ENCODE measurements around the gene TP53.

TP53 gene

GRCh38 chr17:7667656-7668406 is 19.5 kb downstream of the TP53 start:
- no peak for TF ChIP-seq ZNF274 (IDR thresholded peaks at IDR 0.05; ENCODE audit: low read depth, low read length)
- no peak for TF ChIP-seq YY1 (IDR thresholded peaks at IDR 0.05; ENCODE audit: insufficient read depth, insufficient read length)
- no peak for TF ChIP-seq SUZ12 (IDR thresholded peaks at IDR 0.05; ENCODE audit: extremely low read depth, insufficient read depth, insufficient read length)
- Histone ChIP-seq H3K27me3 (ENCODE audit: insufficient read depth, insufficient read length) (no peaks in the 10 kb centered on the region), H3K4me1 (ENCODE audit: insufficient read depth, insufficient read length) (no peaks in the 10 kb centered on the region), H3K4me3 (ENCODE audit: insufficient read length, low read depth) (no peak overlapping the region), H3K9ac (ENCODE audit: insufficient read length, low read depth) (no peak overlapping the region), H3K36me3 (ENCODE audit: insufficient read depth, insufficient read length, low read length) (peaks cover 46% of the 10 kb centered on the region), H3K9me3 (ENCODE audit: insufficient read depth, low read length) (no peaks in the 10 kb centered on the region)
- no peak for DNase-seq (ENCODE audit: low read depth, low spot score)

DNA sequence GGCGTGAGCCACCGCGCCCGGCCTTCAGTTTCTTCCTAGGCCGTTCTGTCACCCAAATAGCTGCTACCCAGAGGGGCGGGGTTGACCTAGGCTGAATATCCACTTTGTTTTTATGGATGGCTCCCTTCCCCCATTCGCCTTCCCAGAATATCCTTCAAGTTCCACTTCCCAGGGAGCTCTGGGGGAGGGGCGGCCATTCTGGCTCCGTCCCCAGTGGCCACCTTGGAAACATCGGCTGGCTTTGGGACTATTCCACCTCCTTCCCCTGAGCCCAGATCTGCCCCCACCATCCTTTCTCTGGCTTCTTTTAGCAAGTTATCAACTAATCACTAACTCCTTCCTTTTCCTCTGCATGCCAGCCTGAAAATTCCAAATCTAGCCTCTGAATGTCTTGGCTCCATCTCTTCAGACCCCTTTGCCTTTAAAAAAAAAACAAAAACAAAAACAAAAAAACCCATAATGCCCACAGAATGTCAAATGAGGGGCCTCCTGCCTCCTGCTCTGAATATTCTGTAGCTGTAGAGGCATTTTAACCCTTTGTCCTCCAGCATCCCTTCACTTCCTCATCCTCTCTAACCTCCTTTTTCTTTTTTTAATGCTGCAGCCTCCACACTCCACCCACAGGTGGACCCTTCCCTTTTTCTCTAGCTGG is 30.2 kb downstream of the TP53 start:
- H3K4me3 ChIP-seq (ENCODE audit: insufficient read length, low read depth), result no peak overlapping the region
- peaks cover 10% of the 10 kb centered on the region for H3K27me3 ChIP-seq (ENCODE audit: insufficient read depth, insufficient read length)
- DNase-seq (ENCODE audit: low read depth, low spot score), result peak; percentile 93
- peaks cover 5% of the 10 kb centered on the region for H3K4me1 ChIP-seq (ENCODE audit: insufficient read depth, insufficient read length)
- H3K9ac ChIP-seq (ENCODE audit: insufficient read length, low read depth), result no peak overlapping the region
- no peaks in the 10 kb centered on the region for H3K36me3 ChIP-seq (ENCODE audit: insufficient read depth, insufficient read length, low read length)
- no peak for TF ChIP-seq YY1 (IDR thresholded peaks at IDR 0.05; ENCODE audit: insufficient read depth, insufficient read length)
- TF ChIP-seq SUZ12 (IDR thresholded peaks at IDR 0.05; ENCODE audit: extremely low read depth, insufficient read depth, insufficient read length), result no peak
- no peak for TF ChIP-seq ZNF274 (IDR thresholded peaks at IDR 0.05; ENCODE audit: low read depth, low read length)
- H3K9me3 ChIP-seq (ENCODE audit: insufficient read depth, low read length), result no peaks in the 10 kb centered on the region

- Histone ChIP-seq H3K9ac (ENCODE audit: insufficient read length, low read depth) (no peak overlapping the region), H3K4me3 (ENCODE audit: insufficient read length, low read depth) (no peak overlapping the region), H3K36me3 (ENCODE audit: insufficient read depth, insufficient read length, low read length) (no peaks in the 10 kb centered on the region), H3K4me1 (ENCODE audit: insufficient read depth, insufficient read length) (peaks cover 6% of the 10 kb centered on the region), H3K27me3 (ENCODE audit: insufficient read depth, insufficient read length) (peaks cover 22% of the 10 kb centered on the region), H3K9me3 (ENCODE audit: insufficient read depth, low read length) (no peaks in the 10 kb centered on the region)
- no peak for TF ChIP-seq SUZ12 (IDR thresholded peaks at IDR 0.05; ENCODE audit: extremely low read depth, insufficient read depth, insufficient read length)
- no peak for TF ChIP-seq ZNF274 (IDR thresholded peaks at IDR 0.05; ENCODE audit: low read depth, low read length)
- no peak for TF ChIP-seq YY1 (IDR thresholded peaks at IDR 0.05; ENCODE audit: insufficient read depth, insufficient read length)
- no peak for DNase-seq (ENCODE audit: low read depth, low spot score)
Observed at GRCh38 chr17:7655541-7655840, 31.8 kb downstream of the TP53 start.

- TF ChIP-seq SUZ12 (IDR thresholded peaks at IDR 0.05; ENCODE audit: extremely low read depth, insufficient read depth, insufficient read length), result no peak
- no peak for TF ChIP-seq ZNF274 (IDR thresholded peaks at IDR 0.05; ENCODE audit: low read depth, low read length)
- no peak for TF ChIP-seq YY1 (IDR thresholded peaks at IDR 0.05; ENCODE audit: insufficient read depth, insufficient read length)
- H3K9ac ChIP-seq (ENCODE audit: insufficient read length, low read depth), result no peak overlapping the region
Observed at GRCh38 chr17:7654832-7655540, 32.3 kb downstream of the TP53 start.

GRCh38 chr17:7652388-7653356 is 34.6 kb downstream of the TP53 start:
- no peak overlapping the region for H3K4me3 ChIP-seq (ENCODE audit: insufficient read length, low read depth)
- H3K9ac ChIP-seq (ENCODE audit: insufficient read length, low read depth), result no peak overlapping the region

More at GRCh38 chr17:7654832-7655540, 32.3 kb downstream of the TP53 start:
- Histone ChIP-seq H3K4me3 (ENCODE audit: insufficient read length, low read depth) (no peak overlapping the region), H3K9me3 (ENCODE audit: insufficient read depth, low read length) (no peaks in the 10 kb centered on the region), H3K27me3 (ENCODE audit: insufficient read depth, insufficient read length) (peaks cover 22% of the 10 kb centered on the region), H3K4me1 (ENCODE audit: insufficient read depth, insufficient read length) (peaks cover 8% of the 10 kb centered on the region), H3K36me3 (ENCODE audit: insufficient read depth, insufficient read length, low read length) (no peaks in the 10 kb centered on the region)
- DNase-seq (ENCODE audit: low read depth, low spot score), result no peak

GRCh38 chr17:7651665-7652387 is 35.5 kb downstream of the TP53 start:
- no peaks in the 10 kb centered on the region for H3K9me3 ChIP-seq (ENCODE audit: insufficient read depth, low read length)
- no peak for DNase-seq (ENCODE audit: low read depth, low spot score)
- H3K9ac ChIP-seq (ENCODE audit: insufficient read length, low read depth), result peak overlapping the region; percentile 64
- no peaks in the 10 kb centered on the region for H3K36me3 ChIP-seq (ENCODE audit: insufficient read depth, insufficient read length, low read length)
- H3K27me3 ChIP-seq (ENCODE audit: insufficient read depth, insufficient read length), result peaks cover 22% of the 10 kb centered on the region
- H3K4me1 ChIP-seq (ENCODE audit: insufficient read depth, insufficient read length), result peaks cover 9% of the 10 kb centered on the region
- TF ChIP-seq SUZ12 (IDR thresholded peaks at IDR 0.05; ENCODE audit: extremely low read depth, insufficient read depth, insufficient read length) (no peak), YY1 (IDR thresholded peaks at IDR 0.05; ENCODE audit: insufficient read depth, insufficient read length) (no peak), ZNF274 (IDR thresholded peaks at IDR 0.05; ENCODE audit: low read depth, low read length) (no peak)
- H3K4me3 ChIP-seq (ENCODE audit: insufficient read length, low read depth), result peak overlapping the region; percentile 59

More at GRCh38 chr17:7652388-7653356, 34.6 kb downstream of the TP53 start:
- H3K9me3 ChIP-seq (ENCODE audit: insufficient read depth, low read length), result no peaks in the 10 kb centered on the region
- H3K4me1 ChIP-seq (ENCODE audit: insufficient read depth, insufficient read length), result peaks cover 9% of the 10 kb centered on the region
- no peaks in the 10 kb centered on the region for H3K36me3 ChIP-seq (ENCODE audit: insufficient read depth, insufficient read length, low read length)
- H3K27me3 ChIP-seq (ENCODE audit: insufficient read depth, insufficient read length), result peaks cover 22% of the 10 kb centered on the region
- no peak for DNase-seq (ENCODE audit: low read depth, low spot score)
- no peak for TF ChIP-seq ZNF274 (IDR thresholded peaks at IDR 0.05; ENCODE audit: low read depth, low read length)
- no peak for TF ChIP-seq YY1 (IDR thresholded peaks at IDR 0.05; ENCODE audit: insufficient read depth, insufficient read length)
- TF ChIP-seq SUZ12 (IDR thresholded peaks at IDR 0.05; ENCODE audit: extremely low read depth, insufficient read depth, insufficient read length), result no peak
